ENCODE results near the gene MCHR2.

Gene MCHR2

DNA sequence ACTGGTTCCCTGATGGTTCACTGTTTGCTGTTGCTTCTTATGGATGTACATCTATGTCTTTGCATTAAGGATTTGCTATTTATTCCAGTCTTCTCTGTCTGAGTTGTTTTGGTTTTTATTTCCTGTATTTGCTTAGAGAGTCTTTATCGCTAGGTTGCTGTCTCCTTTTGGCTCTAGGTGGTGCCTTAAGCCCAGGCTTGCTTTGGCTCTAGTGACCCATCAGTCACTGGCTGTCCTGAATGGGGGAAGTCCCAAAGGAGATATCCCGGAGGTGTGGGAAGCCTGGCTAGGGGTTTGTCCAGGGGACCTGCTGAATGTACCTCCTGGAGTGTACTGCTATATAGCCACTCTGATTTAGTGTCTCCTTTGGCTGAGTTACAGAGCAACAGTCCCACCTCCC, 53.4 kb downstream of the MCHR2 start:
- H3K36me3 ChIP-seq, result no peaks in the 10 kb centered on the region
- H3K4me3 ChIP-seq (ENCODE audit: low read depth, low read length), result no peak overlapping the region
- no peaks in the 10 kb centered on the region for H3K27me3 ChIP-seq (ENCODE audit: insufficient read depth, low read depth, severe bottlenecking)
- no peak for DNase-seq
- TF ChIP-seq, protein P1, sequence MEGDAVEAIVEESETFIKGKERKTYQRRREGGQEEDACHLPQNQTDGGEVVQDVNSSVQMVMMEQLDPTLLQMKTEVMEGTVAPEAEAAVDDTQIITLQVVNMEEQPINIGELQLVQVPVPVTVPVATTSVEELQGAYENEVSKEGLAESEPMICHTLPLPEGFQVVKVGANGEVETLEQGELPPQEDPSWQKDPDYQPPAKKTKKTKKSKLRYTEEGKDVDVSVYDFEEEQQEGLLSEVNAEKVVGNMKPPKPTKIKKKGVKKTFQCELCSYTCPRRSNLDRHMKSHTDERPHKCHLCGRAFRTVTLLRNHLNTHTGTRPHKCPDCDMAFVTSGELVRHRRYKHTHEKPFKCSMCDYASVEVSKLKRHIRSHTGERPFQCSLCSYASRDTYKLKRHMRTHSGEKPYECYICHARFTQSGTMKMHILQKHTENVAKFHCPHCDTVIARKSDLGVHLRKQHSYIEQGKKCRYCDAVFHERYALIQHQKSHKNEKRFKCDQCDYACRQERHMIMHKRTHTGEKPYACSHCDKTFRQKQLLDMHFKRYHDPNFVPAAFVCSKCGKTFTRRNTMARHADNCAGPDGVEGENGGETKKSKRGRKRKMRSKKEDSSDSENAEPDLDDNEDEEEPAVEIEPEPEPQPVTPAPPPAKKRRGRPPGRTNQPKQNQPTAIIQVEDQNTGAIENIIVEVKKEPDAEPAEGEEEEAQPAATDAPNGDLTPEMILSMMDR (IDR thresholded peaks at IDR 0.05; ENCODE audit: low read depth, low read length), result no peak
- H3K27ac ChIP-seq, result no peak overlapping the region
- H3K9me3 ChIP-seq (ENCODE audit: severe bottlenecking), result no peaks in the 10 kb centered on the region

DNA sequence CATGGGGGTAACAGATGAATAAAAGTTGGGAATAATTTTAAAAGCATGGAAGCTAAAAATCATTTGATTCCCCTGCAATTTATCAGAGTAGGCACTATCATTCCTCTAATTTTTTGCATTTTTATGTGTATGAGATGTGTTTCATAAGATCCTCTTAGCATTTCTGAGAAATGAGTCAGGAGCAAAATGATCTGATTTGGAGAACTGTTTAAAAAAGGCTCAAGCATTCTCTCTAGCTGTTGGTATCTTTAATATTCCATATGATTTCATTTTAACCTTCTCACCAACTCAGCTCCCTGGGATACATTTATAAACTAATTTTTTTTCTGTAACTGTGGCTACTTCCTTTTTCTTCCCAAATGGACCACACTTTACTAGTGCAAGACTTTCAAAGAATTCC, 60.9 kb downstream of the MCHR2 start:
- H3K27ac ChIP-seq, result no peak overlapping the region
- TF ChIP-seq, protein P1 (IDR thresholded peaks at IDR 0.05; ENCODE audit: low read depth, low read length), result no peak
- no peaks in the 10 kb centered on the region for H3K27me3 ChIP-seq (ENCODE audit: insufficient read depth, low read depth, severe bottlenecking)
- no peaks in the 10 kb centered on the region for H3K9me3 ChIP-seq (ENCODE audit: severe bottlenecking)
- H3K36me3 ChIP-seq, result no peaks in the 10 kb centered on the region
- no peak for DNase-seq
- H3K4me3 ChIP-seq (ENCODE audit: low read depth, low read length), result no peak overlapping the region

DNA sequence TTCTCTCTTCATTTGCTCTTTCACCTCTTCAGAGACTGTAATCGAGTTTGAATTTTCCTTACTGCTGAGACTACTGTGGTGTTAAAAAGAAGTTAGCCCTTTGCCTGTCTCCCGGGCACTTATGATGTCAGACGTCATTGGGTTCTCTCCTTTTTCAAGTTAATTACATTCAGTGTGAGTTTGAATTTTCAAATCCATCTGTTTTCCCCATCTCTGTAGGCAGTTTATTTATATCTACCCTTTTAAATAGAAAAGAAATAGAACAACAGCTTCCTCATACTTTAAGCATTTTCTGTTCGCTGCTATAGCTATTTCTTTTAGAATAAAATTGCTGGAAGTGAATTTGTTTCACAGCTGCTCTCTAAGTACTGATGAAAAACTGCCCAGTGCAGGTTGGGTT, 81.4 kb downstream of the MCHR2 start:
- DNase-seq, result no peak
- Histone ChIP-seq H3K27ac (no peak overlapping the region), H3K36me3 (no peaks in the 10 kb centered on the region), H3K4me3 (ENCODE audit: low read depth, low read length) (no peak overlapping the region), H3K9me3 (ENCODE audit: severe bottlenecking) (no peaks in the 10 kb centered on the region), H3K27me3 (ENCODE audit: insufficient read depth, low read depth, severe bottlenecking) (no peaks in the 10 kb centered on the region)
- TF ChIP-seq, protein P1 (IDR thresholded peaks at IDR 0.05; ENCODE audit: low read depth, low read length), result no peak

DNA sequence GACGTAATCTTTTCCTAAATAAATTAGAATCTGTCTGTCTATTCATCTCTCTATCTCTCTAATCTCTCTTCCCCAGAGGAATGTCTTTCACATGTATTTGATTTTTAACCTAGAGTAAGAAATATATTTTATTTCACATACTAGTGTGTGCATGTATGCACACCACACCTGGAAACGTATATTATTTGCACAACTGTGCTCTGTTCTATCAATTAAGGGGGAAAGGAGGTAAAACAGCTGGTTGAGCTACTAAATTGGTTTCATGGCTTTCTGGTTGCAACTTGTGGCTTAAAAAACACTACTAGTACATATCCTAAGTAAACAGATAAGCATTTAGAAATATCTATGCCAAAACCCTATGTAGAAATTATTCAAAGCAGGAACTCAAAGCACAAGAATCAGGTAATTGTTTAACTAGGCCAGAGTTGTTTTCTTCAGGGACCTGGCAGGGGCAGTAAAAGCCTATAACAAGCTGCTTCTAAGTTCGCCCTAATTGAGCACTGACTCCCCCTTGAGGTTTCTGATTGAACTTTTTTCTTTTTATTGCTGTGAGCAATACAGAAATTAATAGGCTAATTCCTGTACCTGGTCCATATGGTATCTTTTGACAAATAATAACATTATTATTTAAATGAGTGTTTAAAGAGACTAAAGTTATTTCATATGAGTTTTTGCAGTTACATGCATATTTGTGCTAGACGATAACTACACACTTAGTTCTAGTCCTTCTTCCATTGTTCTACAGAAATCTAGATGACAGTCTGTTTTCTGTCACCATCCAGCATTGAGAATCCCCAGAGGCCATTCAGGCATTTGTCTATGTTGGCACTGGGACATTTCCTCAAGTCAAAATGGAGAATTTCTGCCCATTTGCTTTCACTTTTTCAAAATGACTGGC, 88.6 kb downstream of the MCHR2 start:
- peak; percentile 30 for DNase-seq
- no peak overlapping the region for H3K27ac ChIP-seq
- TF ChIP-seq, protein P1 (IDR thresholded peaks at IDR 0.05; ENCODE audit: low read depth, low read length), result peak; percentile 68
- H3K36me3 ChIP-seq, result no peaks in the 10 kb centered on the region
- H3K27me3 ChIP-seq (ENCODE audit: insufficient read depth, low read depth, severe bottlenecking), result no peaks in the 10 kb centered on the region
- no peaks in the 10 kb centered on the region for H3K9me3 ChIP-seq (ENCODE audit: severe bottlenecking)
- no peak overlapping the region for H3K4me3 ChIP-seq (ENCODE audit: low read depth, low read length)

DNA sequence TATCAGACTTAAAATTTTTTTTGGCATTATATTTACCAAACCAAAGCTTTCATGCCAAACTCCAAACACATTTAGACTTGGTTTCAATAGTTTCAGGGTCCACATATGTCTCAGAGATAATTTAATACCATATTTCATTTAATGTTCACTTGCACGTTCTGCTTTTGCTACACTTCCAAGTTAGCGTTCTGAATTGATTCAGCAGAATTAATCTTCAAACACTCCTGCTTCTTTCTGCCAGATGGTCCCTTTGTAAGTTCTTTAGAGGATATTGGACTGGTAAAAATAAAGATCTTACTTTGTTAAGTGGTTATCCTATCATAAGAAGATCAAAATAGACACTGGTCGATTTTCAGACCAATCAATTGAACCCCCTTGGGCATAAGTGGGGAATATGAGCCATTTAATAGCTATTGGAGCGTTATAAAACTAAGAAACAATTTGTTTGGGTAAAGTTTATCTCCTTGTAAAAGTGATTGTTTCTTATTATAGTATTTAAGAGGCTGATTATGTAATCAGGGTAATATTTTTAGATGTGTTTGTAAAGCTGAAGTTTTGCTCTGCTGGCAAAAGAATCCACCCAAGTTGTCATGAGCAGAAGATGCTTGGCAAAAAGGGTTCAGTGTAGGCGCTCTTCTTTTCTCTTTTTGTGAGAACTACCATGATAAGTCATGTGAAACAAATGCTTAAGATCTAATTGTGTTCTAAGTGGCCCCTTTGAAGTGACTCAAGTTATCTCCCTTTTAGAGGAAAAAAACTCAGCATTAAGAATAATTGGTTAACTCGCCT, 92.2 kb downstream of the MCHR2 start:
- Histone ChIP-seq H3K9me3 (ENCODE audit: severe bottlenecking) (no peaks in the 10 kb centered on the region), H3K4me3 (ENCODE audit: low read depth, low read length) (no peak overlapping the region), H3K36me3 (no peaks in the 10 kb centered on the region), H3K27me3 (ENCODE audit: insufficient read depth, low read depth, severe bottlenecking) (no peaks in the 10 kb centered on the region), H3K27ac (peak overlapping the region; percentile 6; the same call in 1 of the 2 replicates)
- TF ChIP-seq, protein P1 (IDR thresholded peaks at IDR 0.05; ENCODE audit: low read depth, low read length), result no peak
- no peak for DNase-seq

All from WERI-Rb-1 (cell line).